SU-DHL-6 (cell line): ENCODE results near the gene RXRB.

Source experiments
- H2AFZ ChIP-seq: fragments of 200-600 bp; sonication (generic); 2 replicates; pipeline ENCODE4 v1.6.1; 2014; ENCODE audit warnings: low read depth, mild to moderate bottlenecking, moderate library complexity, mixed read lengths, antibody characterized with exemption, low read length; ENCODE audit not compliant: severe bottlenecking
- H3F3A ChIP-seq: fragments of 200-600 bp; shearing (Covaris generic); 2 replicates; pipeline ENCODE4 v1.6.0; 2016; ENCODE audit warnings: antibody characterized with exemption, mild to moderate bottlenecking; ENCODE audit not compliant: insufficient read depth
- H3K27ac ChIP-seq: fragments of 200-600 bp; sonication (generic); 2 replicates; pipeline ENCODE4 v1.5.1; 2016; ENCODE audit warnings: low read depth, mild to moderate bottlenecking, low read length, moderate library complexity, mixed read lengths
- H3K27me3 ChIP-seq: fragments of 200-600 bp; sonication (generic), shearing (Covaris generic); 2 replicates; pipeline ENCODE4 v1.6.0; 2014; ENCODE audit warnings: mild to moderate bottlenecking, low read length
- H3K36me3 ChIP-seq: fragments of 200-600 bp; sonication (generic); 2 replicates; pipeline ENCODE4 v1.6.1; 2014; ENCODE audit warnings: mild to moderate bottlenecking, low read length, mixed read lengths
- H3K4me2 ChIP-seq: fragments of 300-600, 200-600 bp; shearing (Covaris generic), sonication (generic); 2 replicates; pipeline ENCODE4 v1.6.0; 2014; ENCODE audit warnings: low read length, low read depth, mild to moderate bottlenecking; ENCODE audit not compliant: poor library complexity, severe bottlenecking
- H3K4me3 ChIP-seq: fragments of 200-600 bp; sonication (generic); 2 replicates; pipeline ENCODE4 v1.5.1; 2014; ENCODE audit warnings: antibody characterized with exemption, low read length, mild to moderate bottlenecking, mixed read lengths; ENCODE audit not compliant: insufficient read depth, poor library complexity, severe bottlenecking
- H3K79me2 ChIP-seq: fragments of 200-600 bp; sonication (generic); 2 replicates; pipeline ENCODE4 v1.6.1; 2014; ENCODE audit warnings: mild to moderate bottlenecking, low read length, moderate library complexity; ENCODE audit not compliant: insufficient read depth
- H3K9ac ChIP-seq: fragments of 200-600 bp; sonication (generic); 2 replicates; pipeline ENCODE4 v1.7.0; 2014; ENCODE audit warnings: mild to moderate bottlenecking, low read length
- H3K9me2 ChIP-seq: fragments of 200-600 bp; sonication (generic); replicated peaks from 2 replicates; pipeline ENCODE4 v1.6.1; 2014; ENCODE audit warnings: low read length; ENCODE audit not compliant: insufficient read depth
- H3K9me3 ChIP-seq: fragments of 200-600 bp; sonication (generic); 2 replicates; pipeline ENCODE4 v1.6.1; 2014; ENCODE audit warnings: low read length, mixed read lengths; ENCODE audit not compliant: insufficient read depth
- H4K20me1 ChIP-seq: fragments of 200-600 bp; sonication (generic); 2 replicates; pipeline ENCODE4 v1.6.1; 2014; ENCODE audit warnings: low read depth, mild to moderate bottlenecking, antibody characterized with exemption, low read length, moderate library complexity, mixed read lengths
- CTCF ChIP-seq: fragments of 200-600 bp; sonication (generic); IDR thresholded peaks from one replicate; pipeline ENCODE4 v1.5.1; 2017; ENCODE audit warnings: antibody characterized with exemption, mild to moderate bottlenecking, low read length, moderate library complexity; ENCODE audit not compliant: insufficient read depth, poor library complexity, severe bottlenecking
- EZH2phosphoT487 ChIP-seq: fragments of 200-600 bp; sonication (generic), shearing (Covaris generic); conservative IDR thresholded peaks from 2 replicates; pipeline ENCODE4 v1.6.1; 2018; ENCODE audit warnings: mild to moderate bottlenecking, antibody characterized with exemption, low read length, moderate library complexity, mixed read lengths

The RXRB gene

DNA sequence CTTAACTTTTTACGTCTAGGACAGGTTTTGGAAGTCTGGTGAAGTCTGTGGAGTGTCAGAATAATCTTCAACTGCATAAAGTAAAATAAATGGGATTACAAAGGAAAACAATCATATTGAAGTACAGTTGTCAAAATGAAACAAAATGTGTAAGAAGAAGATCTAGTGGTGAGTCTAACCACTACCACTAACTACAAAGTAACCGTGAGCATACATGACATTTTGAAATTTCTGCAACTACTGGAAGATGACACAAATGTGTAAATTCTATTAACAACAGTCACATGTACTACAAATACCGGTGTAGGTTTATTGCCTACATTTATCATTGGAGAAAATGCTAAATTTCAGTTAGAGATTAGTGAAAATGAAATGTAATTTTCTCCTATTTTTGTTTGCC lies 41.5 kb upstream of the RXRB start:
- H3K4me3 ChIP-seq, result no peak overlapping the region

DNA sequence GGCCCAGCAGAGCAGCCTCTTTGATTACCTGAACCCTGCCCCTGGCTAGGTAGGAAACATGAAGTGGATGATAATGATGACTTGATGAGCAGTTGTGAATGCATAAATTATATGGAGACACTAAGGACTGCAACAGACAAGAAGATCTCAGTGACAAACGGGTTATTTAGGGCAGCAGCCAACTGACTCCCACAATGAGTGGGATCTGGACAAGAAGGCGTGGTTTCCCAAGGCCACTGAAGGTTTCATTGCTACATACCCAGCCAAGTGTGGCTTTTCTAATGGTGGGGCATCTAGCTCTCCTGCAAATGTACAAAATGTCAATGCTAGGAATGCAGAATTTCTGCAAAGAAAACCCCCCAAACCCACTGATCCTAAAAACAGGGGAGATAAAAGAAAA lies 37.3 kb upstream of the RXRB start:
- no peaks in the 10 kb centered on the region for H3K79me2 ChIP-seq
- no peak overlapping the region for H3K4me2 ChIP-seq
- no peaks in the 10 kb centered on the region for H3K9me3 ChIP-seq
- H3F3A ChIP-seq, result no peaks in the 10 kb centered on the region
- H3K4me3 ChIP-seq, result no peak overlapping the region
- H3K9me2 ChIP-seq, result no peaks in the 10 kb centered on the region
- TF ChIP-seq CTCF (no peak), EZH2phosphoT487 (no peak)
- H3K27me3 ChIP-seq, result no peaks in the 10 kb centered on the region
- H3K9ac ChIP-seq, result no peak overlapping the region
- no peak overlapping the region for H3K27ac ChIP-seq
- H2AFZ ChIP-seq, result no peak overlapping the region
- H3K36me3 ChIP-seq, result no peaks in the 10 kb centered on the region
- H4K20me1 ChIP-seq, result no peaks in the 10 kb centered on the region

More for the DNA sequence above, 41.5 kb upstream of the RXRB start:
- no peak overlapping the region for H2AFZ ChIP-seq
- H3K79me2 ChIP-seq, result no peaks in the 10 kb centered on the region
- no peaks in the 10 kb centered on the region for H3K27me3 ChIP-seq
- H3K27ac ChIP-seq, result no peak overlapping the region
- no peaks in the 10 kb centered on the region for H3F3A ChIP-seq
- no peak for TF ChIP-seq EZH2phosphoT487
- no peak for TF ChIP-seq CTCF
- no peaks in the 10 kb centered on the region for H3K36me3 ChIP-seq
- no peak overlapping the region for H3K9ac ChIP-seq
- H4K20me1 ChIP-seq, result no peaks in the 10 kb centered on the region
- H3K9me3 ChIP-seq, result no peaks in the 10 kb centered on the region
- no peaks in the 10 kb centered on the region for H3K9me2 ChIP-seq
- no peak overlapping the region for H3K4me2 ChIP-seq

GRCh38 chr6:33236852-33237251 lies 36.4 kb upstream of the RXRB start:
- TF ChIP-seq EZH2phosphoT487, result no peak
- TF ChIP-seq CTCF, result no peak
- H3K4me2 ChIP-seq, result no peak overlapping the region
- no peak overlapping the region for H3K9ac ChIP-seq
- no peaks in the 10 kb centered on the region for H3K9me2 ChIP-seq
- H3K27me3 ChIP-seq, result no peaks in the 10 kb centered on the region
- no peaks in the 10 kb centered on the region for H3F3A ChIP-seq
- H2AFZ ChIP-seq, result no peak overlapping the region
- H3K9me3 ChIP-seq, result no peaks in the 10 kb centered on the region
- H3K27ac ChIP-seq, result no peak overlapping the region
- H3K4me3 ChIP-seq, result no peak overlapping the region
- no peaks in the 10 kb centered on the region for H4K20me1 ChIP-seq
- H3K79me2 ChIP-seq, result no peaks in the 10 kb centered on the region
- H3K36me3 ChIP-seq, result no peaks in the 10 kb centered on the region

DNA sequence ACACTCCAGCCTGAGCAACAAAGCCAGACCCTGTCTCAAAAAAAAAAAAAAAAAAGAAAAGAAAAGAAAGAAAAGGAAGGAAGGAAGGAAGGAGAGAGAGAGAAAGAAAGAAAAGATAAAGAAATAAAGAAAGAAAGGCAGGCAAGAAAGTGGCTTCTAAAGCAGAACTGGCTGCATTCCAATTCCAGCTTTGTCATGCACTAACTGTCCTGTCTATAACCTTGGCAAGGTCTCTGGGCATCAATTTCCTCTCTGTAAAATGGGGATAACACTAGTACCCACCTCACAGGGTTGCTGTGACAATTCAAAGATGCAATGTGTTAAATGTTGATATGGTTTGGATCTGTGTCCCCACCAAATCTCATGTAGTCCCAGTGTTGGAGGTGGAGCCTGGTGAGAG lies 35.9 kb upstream of the RXRB start:
- H3K36me3 ChIP-seq, result no peaks in the 10 kb centered on the region
- H4K20me1 ChIP-seq, result no peaks in the 10 kb centered on the region
- no peak for TF ChIP-seq EZH2phosphoT487
- no peak for TF ChIP-seq CTCF
- H3K9me3 ChIP-seq, result no peaks in the 10 kb centered on the region
- H3K27ac ChIP-seq, result no peak overlapping the region
- no peak overlapping the region for H2AFZ ChIP-seq
- no peaks in the 10 kb centered on the region for H3K27me3 ChIP-seq
- H3K79me2 ChIP-seq, result no peaks in the 10 kb centered on the region
- H3F3A ChIP-seq, result no peaks in the 10 kb centered on the region
- H3K4me2 ChIP-seq, result no peak overlapping the region
- H3K9ac ChIP-seq, result no peak overlapping the region
- no peaks in the 10 kb centered on the region for H3K9me2 ChIP-seq
- no peak overlapping the region for H3K4me3 ChIP-seq
